Measurements from ENCODE around the gene THEMIS.

DNA sequence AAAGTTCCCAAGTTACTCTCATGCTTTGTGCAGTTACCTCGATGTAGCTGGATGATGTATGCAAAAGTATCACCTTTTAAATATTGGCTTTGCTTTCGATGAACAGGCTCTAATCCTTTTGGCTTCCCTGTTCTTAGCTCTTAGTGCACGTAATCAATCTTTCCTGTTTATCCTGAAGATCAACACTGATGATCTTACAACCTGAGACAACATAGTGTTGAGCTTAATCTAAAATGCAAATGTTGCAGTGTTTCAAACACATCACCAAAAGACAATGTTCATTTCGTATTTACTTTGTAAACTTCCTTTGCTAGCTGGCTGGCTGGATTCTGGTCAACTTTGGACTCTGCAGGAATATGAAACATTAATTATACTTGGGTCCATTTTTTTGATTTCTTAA, 132.1 kb downstream of the THEMIS start:
- TF ChIP-seq POLR2A (IDR thresholded peaks at IDR 0.05): no peak
- TF ChIP-seq, protein P1, sequence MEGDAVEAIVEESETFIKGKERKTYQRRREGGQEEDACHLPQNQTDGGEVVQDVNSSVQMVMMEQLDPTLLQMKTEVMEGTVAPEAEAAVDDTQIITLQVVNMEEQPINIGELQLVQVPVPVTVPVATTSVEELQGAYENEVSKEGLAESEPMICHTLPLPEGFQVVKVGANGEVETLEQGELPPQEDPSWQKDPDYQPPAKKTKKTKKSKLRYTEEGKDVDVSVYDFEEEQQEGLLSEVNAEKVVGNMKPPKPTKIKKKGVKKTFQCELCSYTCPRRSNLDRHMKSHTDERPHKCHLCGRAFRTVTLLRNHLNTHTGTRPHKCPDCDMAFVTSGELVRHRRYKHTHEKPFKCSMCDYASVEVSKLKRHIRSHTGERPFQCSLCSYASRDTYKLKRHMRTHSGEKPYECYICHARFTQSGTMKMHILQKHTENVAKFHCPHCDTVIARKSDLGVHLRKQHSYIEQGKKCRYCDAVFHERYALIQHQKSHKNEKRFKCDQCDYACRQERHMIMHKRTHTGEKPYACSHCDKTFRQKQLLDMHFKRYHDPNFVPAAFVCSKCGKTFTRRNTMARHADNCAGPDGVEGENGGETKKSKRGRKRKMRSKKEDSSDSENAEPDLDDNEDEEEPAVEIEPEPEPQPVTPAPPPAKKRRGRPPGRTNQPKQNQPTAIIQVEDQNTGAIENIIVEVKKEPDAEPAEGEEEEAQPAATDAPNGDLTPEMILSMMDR (IDR thresholded peaks at IDR 0.05): no peak

Measured in Peyer's patch (tissue), 4 donors.